ENCODE measurements around the gene LRRC3. TPM values are rescaled to one million over a fixed set of nuclear protein-coding genes. Genes with fewer than 3 reads are reported as not detected.

The LRRC3 gene
- total and polyA plus RNA-seq, 2 donors (not counting 3 experiments of a cell fraction or from before 2014, with no cell fraction given): 4.8 to 4.9 TPM

DNA sequence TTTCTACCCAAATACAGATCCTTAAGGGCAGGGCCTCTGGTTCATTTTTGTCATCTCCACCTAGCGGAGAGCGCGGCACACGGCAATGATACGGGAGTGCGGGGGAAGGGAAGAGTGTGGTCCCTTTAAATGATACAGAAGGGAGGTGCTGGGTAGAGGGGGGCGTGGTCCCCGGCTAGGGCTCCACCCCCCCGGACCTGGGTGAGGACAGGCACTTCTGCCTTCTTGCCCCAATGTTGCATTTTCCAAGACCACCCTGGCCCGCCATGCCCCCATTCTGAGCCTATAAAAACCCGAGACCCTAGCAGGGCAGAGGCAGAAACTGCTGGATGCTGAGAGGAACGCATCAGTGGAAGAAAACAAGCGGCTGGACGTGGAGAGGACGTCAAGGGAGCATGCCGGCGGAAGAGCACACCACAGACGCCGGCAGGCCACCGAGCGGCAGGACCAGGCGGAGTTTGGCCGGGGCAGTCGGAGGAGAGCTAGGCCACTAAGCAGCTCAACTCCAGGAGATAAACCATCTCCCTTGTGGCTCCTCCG lies 30.0 kb downstream of the LRRC3 start:
- Histone ChIP-seq H3K4me1 (ENCODE audit: control insufficient read depth, extremely low read depth, insufficient read depth, low read length) (no peaks in the 10 kb centered on the region), H3K9me3 (replicated peaks; ENCODE audit: control insufficient read depth, insufficient read depth, low read length) (no peaks in the 10 kb centered on the region), H3K9me1 (replicated peaks; ENCODE audit: control insufficient read depth, extremely low read depth, insufficient read depth, low read length) (no peaks in the 10 kb centered on the region), H3K9ac (replicated peaks; ENCODE audit: extremely low read depth, insufficient read depth, low read length) (no peak overlapping the region), H3K27ac (ENCODE audit: insufficient read depth, low read depth, low read length) (no peak overlapping the region), H3K27me3 (ENCODE audit: control insufficient read depth in 2 of 2, insufficient read depth in 2 of 2, low read length in 2 of 2) (no peaks in the 10 kb centered on the region), H3K4me3 (replicated peaks in 1 of 3; ENCODE audit: insufficient read depth in 1 of 3, low read depth in 1 of 3, low read length in 3 of 3) (peak overlapping the region; percentile 29 to 41 (median 38)), H3K4me2 (ENCODE audit: insufficient read depth, low read length) (no peak overlapping the region), H3K79me2 (ENCODE audit: control insufficient read depth, insufficient read depth, low read length) (no peaks in the 10 kb centered on the region), H4K20me1 (replicated peaks; ENCODE audit: control insufficient read depth, extremely low read depth, insufficient read depth, low read length) (no peaks in the 10 kb centered on the region), H2AFZ (ENCODE audit: low read depth, low read length) (peak overlapping the region; percentile 85), H3K36me3 (ENCODE audit: control insufficient read depth in 2 of 2, extremely low read depth in 1 of 2, insufficient read depth in 2 of 2, low read length in 2 of 2) (no peaks in the 10 kb centered on the region)
- ChIA-PET CTCF (no interaction called here), POLR2A (no interaction called here)
- no TSS peak for BruUV-seq (replicated peaks)
- peak; percentile 18 to 39 for TF ChIP-seq CTCF (IDR thresholded peaks at IDR 0.05; ENCODE audit: extremely low read depth in 1 of 2, insufficient read depth in 1 of 2, low read depth in 1 of 2, low read length in 2 of 2)
- no peak for TF ChIP-seq MAX (IDR thresholded peaks at IDR 0.05; ENCODE audit: insufficient read depth, insufficient read length)
- dilution Hi-C loops (cut with MboI; ENCODE audit: extremely low pct_ligation_motif_present, low sequenced_read_pairs): no loop called here
- FAIRE-seq (peak; percentile 63), DNase-seq (ENCODE audit: low read depth, low spot score) (peak; percentile 54)
- intact Hi-C loops (cut with micrococcal nuclease): no loop called here

- Histone ChIP-seq H2AFZ (ENCODE audit: low read depth, low read length) (peak overlapping the region; percentile 85), H3K27me3 (ENCODE audit: control insufficient read depth in 2 of 2, insufficient read depth in 2 of 2, low read length in 2 of 2) (no peaks in the 10 kb centered on the region), H4K20me1 (replicated peaks; ENCODE audit: control insufficient read depth, extremely low read depth, insufficient read depth, low read length) (no peaks in the 10 kb centered on the region), H3K79me2 (ENCODE audit: control insufficient read depth, insufficient read depth, low read length) (no peaks in the 10 kb centered on the region), H3K4me2 (ENCODE audit: insufficient read depth, low read length) (no peak overlapping the region), H3K9me1 (replicated peaks; ENCODE audit: control insufficient read depth, extremely low read depth, insufficient read depth, low read length) (no peaks in the 10 kb centered on the region), H3K27ac (ENCODE audit: insufficient read depth, low read depth, low read length) (no peak overlapping the region), H3K9ac (replicated peaks; ENCODE audit: extremely low read depth, insufficient read depth, low read length) (no peak overlapping the region), H3K9me3 (replicated peaks; ENCODE audit: control insufficient read depth, insufficient read depth, low read length) (no peaks in the 10 kb centered on the region), H3K36me3 (ENCODE audit: control insufficient read depth in 2 of 2, extremely low read depth in 1 of 2, insufficient read depth in 2 of 2, low read length in 2 of 2) (no peaks in the 10 kb centered on the region), H3K4me3 (replicated peaks in 1 of 3; ENCODE audit: insufficient read depth in 1 of 3, low read depth in 1 of 3, low read length in 3 of 3) (peak overlapping the region; percentile 29 to 41 (median 38)), H3K4me1 (ENCODE audit: control insufficient read depth, extremely low read depth, insufficient read depth, low read length) (no peaks in the 10 kb centered on the region)
- FAIRE-seq (no peak), DNase-seq (ENCODE audit: low read depth, low spot score) (peak; percentile 7)
- ChIA-PET CTCF (no interaction called here), POLR2A (no interaction called here)
- TF ChIP-seq GATA2 (IDR thresholded peaks at IDR 0.05; ENCODE audit: insufficient read depth, insufficient read length, low read depth, low read length) (no peak), POLR2AphosphoS5 (IDR thresholded peaks at IDR 0.05; ENCODE audit: insufficient read depth, low read depth, low read length) (no peak), MYC (IDR thresholded peaks at IDR 0.05; ENCODE audit: low read depth, low read length) (no peak), CTCF (IDR thresholded peaks at IDR 0.05; ENCODE audit: extremely low read depth in 1 of 2, insufficient read depth in 1 of 2, low read depth in 1 of 2, low read length in 2 of 2) (no peak), POLR2A (IDR thresholded peaks at IDR 0.05; ENCODE audit: low read depth, low read length) (no peak)
- intact Hi-C loops (cut with micrococcal nuclease): no loop called here
- dilution Hi-C loops (cut with MboI; ENCODE audit: extremely low pct_ligation_motif_present, low sequenced_read_pairs): no loop called here
- no TSS peak for BruUV-seq (replicated peaks)
Observed at GRCh38 chr21:44485796-44486195, 30.5 kb downstream of the LRRC3 start.

Data from endothelial cell of umbilical vein (primary cell).